Measurements from ENCODE around the gene CACNA1G. TPM values are rescaled to one million over a fixed set of nuclear protein-coding genes. Genes with fewer than 3 reads are reported as not detected.

The CACNA1G gene
- total RNA-seq, 1 experiment from 2014 or later = 0.07 TPM

GRCh38 chr17:50607522-50608175 is 47.1 kb downstream of the CACNA1G start:
- no peak for DNase-seq (ENCODE audit: extremely low read depth, low read depth)

GRCh38 chr17:50608700-50609379 is 48.3 kb downstream of the CACNA1G start:
- no peak for DNase-seq (ENCODE audit: extremely low read depth, low read depth)

GRCh38 chr17:50609380-50610074 is 49.0 kb downstream of the CACNA1G start:
- DNase-seq (ENCODE audit: extremely low read depth, low read depth) = no peak

GRCh38 chr17:50611634-50612033 is 51.1 kb downstream of the CACNA1G start:
- DNase-seq (ENCODE audit: extremely low read depth, low read depth) = no peak

GRCh38 chr17:50612281-50612680 is 51.8 kb downstream of the CACNA1G start:
- DNase-seq (ENCODE audit: extremely low read depth, low read depth) = no peak

GRCh38 chr17:50613007-50613992 is 52.8 kb downstream of the CACNA1G start:
- no peak for DNase-seq (ENCODE audit: extremely low read depth, low read depth)

- no peak for DNase-seq (ENCODE audit: extremely low read depth, low read depth)
Observed at GRCh38 chr17:50614471-50615051, 54.0 kb downstream of the CACNA1G start.

- DNase-seq (ENCODE audit: extremely low read depth, low read depth) = no peak
Observed at GRCh38 chr17:50615828-50616227, 55.3 kb downstream of the CACNA1G start.

- DNase-seq (ENCODE audit: extremely low read depth, low read depth) = no peak
Observed at GRCh38 chr17:50618300-50618699, 57.8 kb downstream of the CACNA1G start.

GRCh38 chr17:50618941-50619340 is 58.4 kb downstream of the CACNA1G start:
- DNase-seq (ENCODE audit: extremely low read depth, low read depth) = no peak

- no peak for DNase-seq (ENCODE audit: extremely low read depth, low read depth)
Observed at GRCh38 chr17:50619489-50619888, 59.0 kb downstream of the CACNA1G start.

GRCh38 chr17:50620237-50620636 is 59.7 kb downstream of the CACNA1G start:
- no peak for DNase-seq (ENCODE audit: extremely low read depth, low read depth)

- DNase-seq (ENCODE audit: extremely low read depth, low read depth) = no peak
Observed at GRCh38 chr17:50620858-50621257, 60.3 kb downstream of the CACNA1G start.

GRCh38 chr17:50621574-50622031 is 61.1 kb downstream of the CACNA1G start:
- DNase-seq (ENCODE audit: extremely low read depth, low read depth) = no peak

- no peak for DNase-seq (ENCODE audit: extremely low read depth, low read depth)
Observed at GRCh38 chr17:50624321-50624934, 63.9 kb downstream of the CACNA1G start.

GRCh38 chr17:50625032-50625871 is 64.7 kb downstream of the CACNA1G start:
- DNase-seq (ENCODE audit: extremely low read depth, low read depth) = no peak

GRCh38 chr17:50626037-50626574 is 65.6 kb downstream of the CACNA1G start:
- peak; percentile 72 for DNase-seq (ENCODE audit: extremely low read depth, low read depth)

- no peak for DNase-seq (ENCODE audit: extremely low read depth, low read depth)
Observed at GRCh38 chr17:50627036-50627781, 66.7 kb downstream of the CACNA1G start.

Measured in NCI-H460 (cell line).